Astrocyte of the cerebellum (primary cell): ENCODE results near the gene DTYMK.

Source experiments
- DNase-seq: peaks from one replicate; pipeline ENCODE4 v3.0.0-alpha.2; 2011; ENCODE audit warnings: low read depth
- H3K4me3 ChIP-seq: 2 replicates; pipeline ENCODE4 v1.5.1; 2011; ENCODE audit warnings: mild to moderate bottlenecking, low read depth, low read length, moderate library complexity
- CTCF ChIP-seq: IDR thresholded peaks from 2 replicates; pipeline ENCODE4 v1.5.1; 2012; ENCODE audit warnings: low read length, low read depth, moderate library complexity, mild to moderate bottlenecking; ENCODE audit errors: missing control alignments
- in situ Hi-C: cut with HindIII; loops from 2 replicates; pipeline ENCODE4 v1.10.0; 2017; ENCODE audit warnings: low sequenced_read_pairs

The DTYMK gene

GRCh38 chr2:241659150-241659739, 27.4 kb downstream of the DTYMK start:
- in situ Hi-C loops, result no loop called here
- DNase-seq, result peak; percentile 63
- no peak overlapping the region for H3K4me3 ChIP-seq
- peak; percentile 70 for TF ChIP-seq CTCF

GRCh38 chr2:241658296-241658695, 28.3 kb downstream of the DTYMK start:
- TF ChIP-seq CTCF, result no peak
- in situ Hi-C loops, result no loop called here
- H3K4me3 ChIP-seq, result no peak overlapping the region
- DNase-seq, result no peak

GRCh38 chr2:241657786-241658254, 28.8 kb downstream of the DTYMK start:
- DNase-seq, result no peak
- no peak for TF ChIP-seq CTCF
- in situ Hi-C loops, result no loop called here
- H3K4me3 ChIP-seq, result no peak overlapping the region

- DNase-seq, result no peak
- no peak for TF ChIP-seq CTCF
- in situ Hi-C loops, result no loop called here
- no peak overlapping the region for H3K4me3 ChIP-seq
Observed at GRCh38 chr2:241656190-241656741, 30.3 kb downstream of the DTYMK start.

GRCh38 chr2:241655516-241656189, 31.0 kb downstream of the DTYMK start:
- in situ Hi-C loops, result no loop called here
- no peak overlapping the region for H3K4me3 ChIP-seq
- TF ChIP-seq CTCF, result no peak
- DNase-seq, result no peak

GRCh38 chr2:241654551-241654950, 32.1 kb downstream of the DTYMK start:
- in situ Hi-C loops, result no loop called here
- no peak overlapping the region for H3K4me3 ChIP-seq
- DNase-seq, result no peak
- TF ChIP-seq CTCF, result no peak
